Umbilical cord (tissue), 2 donors: ENCODE measurements around the gene NLGN2. TPM values are rescaled to one million over a fixed set of nuclear protein-coding genes. Genes with fewer than 3 reads are reported as not detected.
A peak's percentile ranks its signal among the peaks of the same experiment; 100 is the strongest.

Experiments used
- DNase-seq: peaks from one replicate; pipeline ENCODE4 v3.0.0-alpha.2; 2015; ENCODE audit warnings: low spot score
- total RNA-seq: library from RNA; depleted of rRNA; stranded (reverse); fragments of >200 nt; gene quantifications from one replicate; pipeline ENCODE4 v1.2.3, GENCODE V29; 2014; ENCODE audit warnings: low replicate concordance; ENCODE audit not compliant: insufficient read depth

The NLGN2 gene
- total RNA-seq, 1 donor from 2014 or later, result 4.8 TPM

DNA sequence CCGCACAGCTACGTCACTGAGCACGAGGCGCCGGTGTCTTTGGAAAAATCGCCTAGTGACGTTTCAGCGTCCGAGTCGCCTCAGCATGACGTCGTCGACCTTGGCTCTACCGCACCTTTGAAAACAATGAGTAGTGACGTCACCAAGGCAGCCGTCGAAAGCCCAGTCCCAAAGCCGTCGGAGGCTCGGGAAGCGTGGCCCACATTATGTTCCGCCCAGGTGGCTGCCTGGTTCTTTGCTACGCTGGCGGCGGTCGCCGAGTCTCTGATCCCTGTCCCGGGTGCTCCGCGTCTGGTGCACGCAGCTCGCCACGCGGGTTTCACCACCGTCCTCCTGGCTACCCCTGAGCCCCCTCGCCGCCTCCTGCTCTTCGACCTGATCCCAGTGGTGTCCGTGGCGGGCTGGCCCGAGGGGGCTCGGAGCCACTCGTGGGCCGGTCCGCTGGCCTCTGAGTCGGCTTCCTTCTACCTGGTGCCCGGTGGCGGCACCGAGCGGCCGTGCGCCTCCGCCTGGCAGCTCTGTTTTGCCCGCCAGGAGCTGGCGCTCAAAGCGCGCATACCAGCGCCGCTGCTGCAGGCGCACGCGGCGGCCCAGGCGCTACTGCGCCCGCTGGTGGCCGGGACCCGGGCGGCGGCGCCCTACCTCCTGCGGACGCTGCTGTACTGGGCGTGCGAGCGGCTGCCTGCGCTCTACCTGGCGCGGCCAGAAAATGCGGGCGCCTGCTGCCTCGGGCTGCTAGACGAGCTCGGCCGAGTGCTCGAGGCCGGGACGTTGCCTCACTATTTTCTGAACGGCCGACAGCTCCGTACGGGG is 29.1 kb downstream of the NLGN2 start:
- DNase-seq, result peak; percentile 78

GRCh38 chr17:7437369-7437863 is 29.8 kb downstream of the NLGN2 start:
- no peak for DNase-seq

GRCh38 chr17:7437950-7438614 is 30.4 kb downstream of the NLGN2 start:
- peak; percentile 77 for DNase-seq

- no peak for DNase-seq
These were observed 31.2 kb downstream of the NLGN2 start for GRCh38 chr17:7438656-7439460.

GRCh38 chr17:7439462-7440112 is 31.9 kb downstream of the NLGN2 start, which contains the start of gene FGF11:
Gene FGF11, plus strand, starts transcription at chr17:7439512. Its CDS starts 109 bp downstream, at chr17:7439621.
- no peak for DNase-seq

DNA sequence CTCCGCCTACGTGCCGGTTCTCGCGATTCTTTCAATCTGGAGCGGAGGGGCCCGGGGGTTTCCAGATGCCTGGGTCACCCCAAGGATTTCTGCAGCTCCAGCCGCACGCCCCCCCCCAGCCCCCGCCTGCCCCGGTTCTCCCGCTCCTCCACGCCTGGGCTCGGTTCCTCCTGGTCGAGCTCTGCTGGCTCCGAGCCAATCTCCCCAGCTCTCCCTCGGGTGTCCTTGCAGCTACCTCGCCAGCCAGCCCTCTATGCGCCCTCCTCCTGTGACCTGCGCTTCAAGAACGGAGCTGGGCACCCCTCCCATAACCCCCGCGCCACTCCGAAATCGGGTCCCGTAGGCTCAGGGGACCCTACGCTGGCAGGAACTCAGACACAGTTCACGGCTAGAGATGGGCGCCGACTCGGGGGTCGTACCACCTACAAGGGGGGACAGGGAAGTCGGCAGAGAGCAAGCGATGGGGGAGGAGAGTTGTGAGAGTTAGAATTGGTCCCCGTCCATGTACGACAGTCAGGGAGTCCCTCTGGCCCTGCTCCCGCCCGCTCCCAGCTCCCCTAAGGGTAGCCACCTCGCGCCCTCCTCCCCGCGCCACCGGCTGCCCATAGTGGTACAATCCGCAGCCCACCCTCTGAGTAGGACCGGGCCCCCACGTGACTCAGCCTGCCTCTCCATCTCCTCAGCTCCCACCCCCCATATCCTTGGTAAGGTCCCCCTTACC is 32.6 kb downstream of the NLGN2 start:
- peak; percentile 58 for DNase-seq

DNA sequence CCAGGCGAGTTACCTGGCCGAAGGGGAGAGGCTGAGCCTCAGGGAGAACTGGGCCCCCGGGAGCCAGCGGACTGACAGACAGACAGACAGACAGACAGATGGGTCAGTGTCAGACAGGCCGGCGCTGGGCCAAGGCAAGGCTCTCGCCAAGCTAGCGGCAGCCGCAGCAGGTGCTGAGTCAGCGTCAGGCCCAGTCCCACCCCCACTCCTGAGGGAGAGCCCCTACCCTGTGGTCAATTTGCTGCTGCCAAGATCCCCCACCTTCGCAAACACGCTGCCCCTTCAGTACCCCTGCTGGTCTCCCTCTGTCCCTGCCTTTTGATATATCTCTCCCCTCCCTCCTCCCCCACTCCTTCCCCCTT is 33.2 kb downstream of the NLGN2 start:
- DNase-seq, result no peak

DNA sequence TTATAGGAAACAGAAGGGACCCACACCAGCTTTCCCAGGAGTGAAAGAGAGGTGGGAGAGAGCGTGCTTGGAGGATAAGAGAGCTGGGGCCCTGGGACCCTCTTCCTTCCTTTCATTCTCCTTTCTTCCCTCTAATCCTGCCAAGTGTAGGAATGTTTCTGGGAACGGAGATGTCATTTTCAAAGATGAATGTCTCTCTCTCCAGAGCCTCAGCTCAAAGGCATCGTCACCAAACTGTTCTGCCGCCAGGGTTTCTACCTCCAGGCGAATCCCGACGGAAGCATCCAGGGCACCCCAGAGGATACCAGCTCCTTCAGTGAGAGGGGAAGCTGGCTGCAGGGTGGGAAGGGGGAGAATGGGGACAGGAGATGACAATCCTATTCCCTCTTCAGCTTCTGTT is 33.6 kb downstream of the NLGN2 start:
- no peak for DNase-seq

DNA sequence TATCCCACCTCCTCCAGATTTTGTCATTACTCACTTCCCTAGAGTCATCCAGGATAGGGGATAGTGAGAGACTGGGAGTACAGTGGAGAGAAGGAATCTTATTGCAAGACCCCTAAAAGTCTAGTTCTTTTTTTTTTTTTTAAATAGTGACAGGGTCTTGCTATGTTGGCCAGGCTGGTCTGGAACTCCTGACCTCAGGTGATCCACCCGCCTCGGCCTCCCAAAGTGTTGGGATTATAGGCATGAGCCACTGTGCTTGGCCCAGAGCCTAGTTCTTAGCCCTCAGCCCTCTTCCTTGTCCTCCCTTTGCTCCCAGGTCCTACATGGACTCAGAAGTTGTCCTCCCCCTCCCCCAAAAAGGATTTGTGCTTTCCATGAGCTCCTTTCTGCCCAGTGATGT is 34.5 kb downstream of the NLGN2 start:
- no peak for DNase-seq

- no peak for DNase-seq
These were observed 36.1 kb downstream of the NLGN2 start for GRCh38 chr17:7443499-7444485.

DNA sequence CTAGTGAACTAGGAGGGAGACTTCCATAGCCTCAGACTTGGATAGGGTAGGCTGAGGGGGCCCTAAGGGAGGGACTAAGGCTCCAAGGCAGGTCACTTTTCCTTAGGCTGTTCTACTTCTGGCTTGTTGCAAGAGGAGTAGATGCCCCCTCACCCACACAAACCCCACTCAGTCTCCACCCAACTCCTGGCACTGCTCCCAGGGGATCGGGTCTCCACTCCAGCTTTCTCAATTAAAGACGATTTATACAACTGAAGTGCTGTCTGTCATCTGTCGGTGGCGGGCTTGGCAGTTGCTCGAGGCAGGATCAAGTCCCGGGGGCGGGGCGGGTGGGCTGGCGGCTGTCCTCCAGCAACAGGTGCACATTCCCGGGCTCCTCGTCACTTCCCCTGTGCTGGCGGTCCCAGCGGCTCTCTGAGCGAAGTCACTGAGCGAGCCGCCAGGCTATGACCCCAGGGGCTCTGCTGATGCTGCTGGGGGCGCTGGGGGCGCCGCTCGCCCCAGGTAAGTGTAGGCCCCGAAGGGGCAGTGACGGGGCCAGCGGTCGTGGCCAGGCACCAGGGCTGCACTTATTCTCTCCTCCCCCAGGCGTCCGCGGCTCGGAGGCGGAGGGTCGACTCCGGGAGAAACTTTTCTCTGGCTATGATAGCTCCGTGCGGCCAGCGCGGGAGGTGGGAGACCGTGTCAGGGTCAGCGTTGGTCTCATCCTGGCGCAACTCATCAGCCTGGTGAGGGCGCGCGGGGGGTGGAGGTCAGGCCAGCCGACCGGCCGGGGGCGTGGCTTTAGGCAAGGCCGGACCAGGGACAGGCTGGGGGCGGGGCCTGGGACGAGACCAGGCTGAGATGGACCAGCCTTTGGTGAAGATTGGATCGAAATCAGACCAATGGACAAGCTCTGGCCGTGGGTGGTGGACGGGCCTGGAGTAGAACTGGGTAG is 37.3 kb downstream of the NLGN2 start, which contains the start of gene CHRNB1:
Gene CHRNB1, plus strand, starts transcription at position 380 of the 937 bp plus-strand sequence. Its CDS starts 67 bp downstream, at position 447.
- no peak for DNase-seq

DNA sequence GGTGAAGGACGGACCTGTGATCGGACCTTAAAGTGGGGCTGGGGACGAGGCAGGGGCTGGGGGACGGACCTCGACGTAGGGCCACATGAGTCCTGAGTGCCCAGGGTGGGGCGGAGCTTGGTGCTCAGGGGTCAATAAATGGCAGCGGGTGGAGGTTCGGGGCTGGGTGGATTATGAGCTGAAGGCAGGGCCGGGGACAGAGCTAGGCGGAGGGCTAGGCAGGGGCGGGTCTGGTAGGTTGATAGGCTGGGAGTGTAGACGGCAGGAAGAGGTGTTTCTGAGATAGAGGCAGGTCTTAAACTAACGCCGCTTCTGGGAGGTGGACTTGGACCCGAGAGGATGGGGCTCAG is 37.9 kb downstream of the NLGN2 start:
- DNase-seq, result no peak

DNA sequence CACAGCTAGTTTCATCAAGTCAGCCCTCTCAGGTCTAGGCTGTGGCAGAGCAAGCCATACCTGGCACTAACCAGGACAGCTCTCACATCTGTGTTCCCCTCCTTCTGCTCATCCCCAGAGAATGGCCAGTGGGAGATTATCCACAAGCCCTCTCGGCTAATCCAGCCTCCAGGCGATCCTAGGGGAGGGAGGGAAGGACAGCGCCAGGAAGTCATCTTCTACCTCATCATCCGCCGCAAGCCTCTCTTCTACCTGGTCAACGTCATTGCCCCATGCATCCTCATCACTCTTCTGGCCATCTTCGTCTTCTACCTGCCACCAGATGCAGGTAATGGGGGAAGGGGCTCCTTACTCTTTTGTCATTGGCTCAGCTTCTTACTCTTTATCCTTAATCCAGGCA is 40.8 kb downstream of the NLGN2 start:
- no peak for DNase-seq

DNA sequence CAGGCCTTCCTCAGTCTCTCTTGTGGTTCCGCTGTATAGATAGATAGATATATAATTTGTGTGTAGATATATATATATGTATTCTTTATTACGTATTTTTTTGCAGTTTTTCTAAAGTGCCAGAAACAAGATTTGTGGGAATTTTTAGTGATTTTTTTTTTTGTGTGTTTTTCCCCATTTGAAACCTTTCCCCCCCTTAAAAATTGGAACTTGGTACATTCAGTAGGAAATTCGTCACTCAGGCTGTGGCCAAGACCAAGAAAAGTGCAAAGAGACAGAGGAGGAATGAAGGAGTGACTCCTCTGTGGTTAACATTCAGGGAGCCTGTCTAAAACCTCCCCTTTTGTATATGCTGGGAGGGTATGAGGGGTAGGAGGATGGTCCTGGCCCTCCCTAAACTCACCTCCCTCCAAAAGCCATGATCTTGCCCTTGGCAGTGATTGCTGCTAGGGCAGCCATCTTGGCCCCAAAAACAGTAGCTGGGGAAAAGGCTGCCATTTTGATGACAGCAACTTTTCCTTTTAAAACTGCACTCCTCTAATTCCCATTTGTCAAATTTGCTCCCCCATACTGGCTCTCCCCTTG is 52.4 kb downstream of the NLGN2 start:
- DNase-seq, result no peak

DNA sequence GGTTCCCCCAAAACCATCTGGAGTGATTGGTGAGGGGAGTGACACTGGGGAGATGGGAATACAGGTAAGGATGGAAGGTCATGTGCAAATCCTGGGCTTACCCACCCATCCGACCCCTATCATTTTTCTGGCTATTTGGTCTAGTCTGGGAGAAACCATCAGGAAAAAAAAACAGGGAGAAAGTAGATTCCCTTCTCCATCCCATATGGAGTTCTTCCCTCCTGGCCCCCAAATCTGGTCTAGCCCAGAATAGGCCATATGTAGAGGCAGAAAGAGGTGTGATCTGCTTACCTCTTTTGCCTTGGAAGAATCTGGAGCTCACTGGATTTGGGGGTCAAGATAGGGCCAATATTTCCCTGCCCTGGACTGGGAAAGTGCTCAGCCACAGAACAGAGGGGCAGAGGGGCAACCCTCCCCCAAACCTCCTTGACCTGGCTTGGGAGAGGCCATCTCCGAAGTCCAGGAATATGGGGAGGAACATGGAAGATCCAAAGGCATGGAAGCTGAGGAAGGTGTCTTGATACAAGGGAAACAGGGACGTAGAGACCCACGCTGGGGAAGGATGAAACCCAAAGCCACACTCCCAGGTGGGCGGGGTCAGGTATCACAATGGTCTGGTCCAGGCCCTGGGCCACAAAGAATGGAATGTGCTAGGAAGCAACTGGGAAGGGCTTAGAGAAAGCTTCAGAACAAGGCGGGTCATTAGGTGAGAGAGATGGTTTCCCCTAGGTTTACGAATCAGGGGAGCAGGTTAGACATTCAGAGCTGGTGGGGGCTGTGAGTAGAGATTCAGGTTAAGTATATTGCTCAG is 53.4 kb downstream of the NLGN2 start:
- DNase-seq, result no peak

GRCh38 chr17:7462474-7463371 is 55.1 kb downstream of the NLGN2 start:
- DNase-seq, result no peak
